LNCAP (cell line): ENCODE data around the gene FAM240A.

Experiments used
- TF ChIP-seq, protein P1 (sequence below): fragments of 450-650 bp; IDR thresholded peaks from 2 replicates; pipeline ENCODE4 v1.5.1; 2017; ENCODE audit warnings: mild to moderate bottlenecking

The FAM240A gene

DNA sequence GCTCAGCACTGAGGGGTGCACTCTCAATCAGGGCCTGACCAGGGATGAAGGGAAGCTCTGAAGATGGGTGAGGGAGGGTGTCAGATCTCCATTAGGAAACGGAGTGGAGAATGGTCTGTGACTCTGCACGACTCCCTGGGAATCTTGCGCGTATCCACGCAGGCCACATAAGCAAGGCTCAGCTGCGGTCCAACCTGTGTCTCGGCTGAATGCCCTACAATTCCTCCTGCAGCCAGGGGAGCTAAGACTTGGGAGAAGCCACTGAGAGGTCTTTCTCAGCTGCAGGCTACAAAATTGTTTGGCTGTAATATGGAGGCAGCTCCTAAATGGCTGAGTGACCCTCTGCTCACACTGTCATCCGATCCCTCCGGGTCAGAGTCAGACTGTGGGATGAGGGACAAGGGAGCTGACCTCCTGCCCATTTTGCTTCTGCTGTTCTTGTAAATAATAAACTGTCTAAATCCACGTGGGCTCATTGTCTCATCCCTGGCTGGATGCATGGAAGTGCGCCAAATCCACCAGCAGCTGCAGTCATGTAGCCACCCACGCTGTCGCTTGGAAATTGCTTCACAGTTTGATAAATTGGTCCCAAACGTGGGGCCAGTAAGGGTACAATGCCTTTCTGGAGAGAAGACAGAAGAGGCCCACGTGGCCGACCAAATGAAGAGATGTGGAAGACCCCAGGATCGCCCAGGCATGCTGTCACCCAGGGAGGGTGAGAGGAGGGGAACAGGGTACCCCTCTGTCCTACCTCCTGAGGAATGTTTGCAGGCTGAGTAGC lies 50.6 kb downstream of the FAM240A start:
- TF ChIP-seq, protein P1, sequence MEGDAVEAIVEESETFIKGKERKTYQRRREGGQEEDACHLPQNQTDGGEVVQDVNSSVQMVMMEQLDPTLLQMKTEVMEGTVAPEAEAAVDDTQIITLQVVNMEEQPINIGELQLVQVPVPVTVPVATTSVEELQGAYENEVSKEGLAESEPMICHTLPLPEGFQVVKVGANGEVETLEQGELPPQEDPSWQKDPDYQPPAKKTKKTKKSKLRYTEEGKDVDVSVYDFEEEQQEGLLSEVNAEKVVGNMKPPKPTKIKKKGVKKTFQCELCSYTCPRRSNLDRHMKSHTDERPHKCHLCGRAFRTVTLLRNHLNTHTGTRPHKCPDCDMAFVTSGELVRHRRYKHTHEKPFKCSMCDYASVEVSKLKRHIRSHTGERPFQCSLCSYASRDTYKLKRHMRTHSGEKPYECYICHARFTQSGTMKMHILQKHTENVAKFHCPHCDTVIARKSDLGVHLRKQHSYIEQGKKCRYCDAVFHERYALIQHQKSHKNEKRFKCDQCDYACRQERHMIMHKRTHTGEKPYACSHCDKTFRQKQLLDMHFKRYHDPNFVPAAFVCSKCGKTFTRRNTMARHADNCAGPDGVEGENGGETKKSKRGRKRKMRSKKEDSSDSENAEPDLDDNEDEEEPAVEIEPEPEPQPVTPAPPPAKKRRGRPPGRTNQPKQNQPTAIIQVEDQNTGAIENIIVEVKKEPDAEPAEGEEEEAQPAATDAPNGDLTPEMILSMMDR: no peak

DNA sequence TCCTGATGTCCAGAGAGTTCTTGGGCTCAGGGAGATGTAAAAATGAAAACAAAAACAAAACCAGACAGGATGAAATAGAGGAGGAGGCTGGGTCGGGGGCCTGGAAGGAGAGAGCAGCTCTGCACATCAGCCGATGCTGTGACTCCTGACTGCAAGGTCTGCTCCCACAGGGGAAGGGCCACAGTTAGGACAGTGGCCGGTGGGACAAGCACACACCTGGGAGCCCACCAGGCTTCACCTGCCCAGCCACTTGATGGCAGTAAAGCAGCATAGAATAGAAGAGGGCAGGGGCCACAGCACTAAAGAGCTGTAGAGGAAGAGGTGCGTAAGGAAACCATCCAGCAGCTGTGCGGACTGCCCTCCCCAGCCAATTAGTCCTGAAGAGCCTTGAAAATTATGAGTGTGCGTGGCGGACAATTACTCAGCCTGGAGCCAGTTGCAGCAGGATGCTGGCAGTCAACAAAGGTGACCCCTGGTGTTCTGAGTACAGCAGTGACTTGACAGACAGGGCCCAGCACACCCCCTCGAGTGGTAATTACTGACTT lies 51.3 kb downstream of the FAM240A start:
- TF ChIP-seq, protein P1: peak; percentile 32; the same call in 1 of the 2 replicates

- TF ChIP-seq, protein P1: no peak
These were observed 52.1 kb downstream of the FAM240A start for GRCh38 chr3:46664188-46664970.

DNA sequence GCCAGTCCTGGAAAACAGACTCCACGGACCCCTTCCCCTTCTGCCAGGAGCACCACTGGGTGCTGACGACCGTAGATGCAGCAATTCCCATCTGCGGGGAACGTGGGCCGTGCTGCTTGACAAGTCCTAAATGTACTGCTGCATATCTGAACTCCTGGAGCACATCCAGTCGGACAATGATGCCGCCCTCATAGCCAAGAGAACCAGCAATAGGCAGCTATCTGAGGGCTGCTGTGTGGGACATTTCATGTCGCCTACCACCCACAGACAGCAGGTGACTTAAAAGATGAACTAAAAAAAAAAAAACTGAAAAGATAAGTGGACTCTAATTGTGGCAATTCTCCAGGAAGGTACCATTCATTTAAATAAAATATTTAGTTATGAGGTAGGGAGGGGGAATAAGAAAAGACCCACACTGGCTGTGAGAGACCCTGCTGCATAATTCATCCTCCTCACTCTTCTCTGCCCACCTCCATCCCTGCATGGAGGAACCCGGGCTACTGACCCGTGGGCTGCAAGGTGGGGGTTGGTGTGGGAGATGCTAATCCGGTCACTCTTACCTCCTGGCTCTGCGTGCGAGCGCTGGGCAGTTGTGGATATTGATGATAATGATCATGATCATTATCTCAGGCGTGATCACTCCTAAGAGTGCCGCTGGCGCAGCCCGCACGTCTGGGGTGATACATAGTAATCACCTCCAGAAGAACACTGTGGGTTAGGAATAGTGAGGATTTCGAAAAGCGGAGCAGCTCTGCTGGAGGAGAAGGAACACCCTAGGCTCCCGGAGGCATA lies 52.8 kb downstream of the FAM240A start:
- TF ChIP-seq, protein P1: no peak

DNA sequence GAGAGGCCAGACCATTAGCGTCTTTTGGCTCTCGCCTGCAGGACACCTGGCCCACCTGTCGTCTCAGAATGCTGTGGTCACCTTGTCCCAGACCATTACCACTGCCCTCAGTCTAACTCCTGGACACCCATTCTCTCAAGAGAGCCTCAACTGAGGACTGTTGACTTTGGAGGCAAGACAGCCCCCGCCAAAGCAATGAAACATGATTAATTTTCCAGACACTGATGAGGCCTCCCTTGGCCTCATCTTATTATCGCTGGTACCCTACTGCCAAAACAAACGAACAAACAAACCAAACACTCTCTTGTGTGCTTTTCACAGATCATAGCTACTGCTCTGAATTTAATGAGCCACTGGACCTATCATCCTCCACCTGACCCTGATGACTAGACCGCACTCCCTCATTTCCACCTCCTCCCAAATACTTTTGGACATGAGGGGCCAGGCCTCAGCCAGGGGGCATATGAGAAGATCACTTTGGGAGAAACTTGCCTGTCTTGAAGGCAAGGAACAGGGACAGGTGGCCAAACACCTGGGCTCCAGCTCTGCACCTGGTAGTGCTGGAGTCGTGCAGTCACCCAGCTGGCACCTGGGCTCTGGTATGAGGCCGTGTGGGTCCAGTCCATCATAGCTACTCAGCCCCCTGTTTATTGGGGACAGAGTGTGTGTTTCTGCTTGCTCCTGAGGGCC lies 53.6 kb downstream of the FAM240A start:
- TF ChIP-seq, protein P1: no peak

GRCh38 chr3:46666453-46666845 lies 54.1 kb downstream of the FAM240A start:
- TF ChIP-seq, protein P1: no peak
